GM18951 (cell line): ENCODE measurements around the gene THPO.

ENCODE experiments used
- POLR2A ChIP-seq: IDR thresholded peaks from 4 replicates; pipeline ENCODE4 v1.6.1; 2011; ENCODE audit warnings: mild to moderate bottlenecking; ENCODE audit not compliant: insufficient read length, insufficient read depth; ENCODE audit errors: extremely low read depth
- in situ Hi-C: fragments of 300-500 bp; cut with MboI; formaldehyde crosslinking; loops from one replicate; pipeline ENCODE4 v1.12.0; 2022; ENCODE audit warnings: low sequenced_read_pairs, mixed read lengths, inconsistent platforms; ENCODE audit not compliant: unreplicated experiment

THPO gene

DNA sequence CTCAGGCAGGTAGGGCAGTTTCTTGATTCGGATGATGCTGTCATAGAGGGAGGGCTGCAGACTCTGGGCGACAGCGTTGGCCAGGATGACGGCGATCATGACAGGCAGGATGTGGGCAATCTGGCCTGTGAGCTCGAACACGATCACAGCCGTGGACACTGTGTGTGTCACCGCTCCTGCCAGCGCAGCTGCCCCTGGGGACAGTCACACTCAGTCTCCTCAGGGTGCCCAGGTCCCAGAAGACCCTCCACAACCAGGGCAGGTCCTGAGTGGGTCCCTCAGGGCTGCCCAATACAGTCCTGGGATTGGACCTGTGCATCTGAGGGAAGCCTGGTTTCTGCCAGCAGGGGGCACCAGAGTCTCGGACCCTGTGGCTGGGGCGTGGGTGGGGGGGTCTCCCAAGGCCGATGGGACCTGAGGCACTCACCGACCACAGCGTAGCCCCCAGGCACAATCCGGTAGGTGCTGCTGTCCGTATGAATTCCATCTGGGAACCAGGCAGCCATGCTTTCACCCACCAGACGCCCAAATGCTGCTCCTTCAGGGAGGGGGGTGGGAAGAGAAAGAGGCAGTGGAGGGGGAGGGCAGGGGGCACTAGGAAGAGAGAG, 23.8 kb downstream of the THPO start:
- in situ Hi-C loops: loop anchor here (25.0 kb wide), 1 partner anchor 183 kb away; no protein-coding TSS in a partner anchor
- TF ChIP-seq POLR2A: no peak

DNA sequence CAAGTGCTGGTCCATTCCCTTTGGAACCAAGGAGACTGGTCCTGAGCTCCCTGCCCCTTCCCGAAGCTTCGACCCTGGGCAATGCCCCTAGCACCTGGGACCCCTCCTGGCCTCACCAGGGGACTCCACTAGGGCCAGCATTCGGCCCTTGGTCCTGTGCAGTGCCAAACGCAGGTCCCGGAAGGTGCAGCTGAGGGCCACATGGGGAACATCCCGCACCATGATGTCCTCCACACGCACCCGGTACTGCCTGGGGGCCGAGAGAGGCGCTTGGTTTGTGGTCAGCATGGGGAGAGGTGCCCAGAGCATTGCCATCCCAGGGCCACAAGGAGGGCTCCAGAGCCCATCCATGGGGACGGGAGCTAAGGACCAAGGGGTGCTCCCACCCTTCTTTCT, 24.5 kb downstream of the THPO start:
- TF ChIP-seq POLR2A: no peak
- in situ Hi-C loops: loop anchor here (25.0 kb wide), 1 partner anchor 184 kb away; no protein-coding TSS in a partner anchor

DNA sequence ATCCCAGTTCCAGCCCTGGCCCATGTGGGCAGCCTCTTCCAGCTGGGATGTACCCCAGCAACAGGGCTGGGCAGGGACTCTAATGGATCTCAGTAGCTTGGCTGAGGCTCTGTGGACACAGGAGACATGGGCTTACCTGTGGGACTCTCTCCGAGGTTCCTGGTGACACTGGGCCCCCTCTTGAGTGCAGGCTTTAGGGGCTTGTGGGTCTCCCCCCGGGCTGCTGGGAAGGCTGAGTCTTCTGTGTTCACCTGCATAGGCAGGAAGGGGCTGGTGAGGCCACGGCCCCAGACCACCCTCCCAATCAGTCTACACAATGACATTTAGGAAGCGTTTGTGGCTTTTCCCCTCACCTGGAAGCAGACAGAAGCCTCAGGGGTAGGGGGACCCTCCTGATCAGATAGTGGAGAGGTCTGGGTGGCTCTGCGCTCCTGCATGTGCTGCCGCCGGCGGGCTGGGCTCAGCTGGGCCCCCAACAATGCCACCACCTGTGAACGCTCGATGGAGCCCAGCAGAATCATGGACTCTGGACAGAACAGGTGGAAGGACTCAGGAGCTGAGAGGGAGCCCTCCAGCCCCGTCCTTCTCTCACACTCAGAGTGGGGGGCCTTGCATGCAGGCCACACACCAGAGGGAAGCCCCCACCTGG, 25.0 kb downstream of the THPO start:
- in situ Hi-C loops: loop anchor here (25.0 kb wide), 1 partner anchor 184 kb away; no protein-coding TSS in a partner anchor
- no peak for TF ChIP-seq POLR2A

DNA sequence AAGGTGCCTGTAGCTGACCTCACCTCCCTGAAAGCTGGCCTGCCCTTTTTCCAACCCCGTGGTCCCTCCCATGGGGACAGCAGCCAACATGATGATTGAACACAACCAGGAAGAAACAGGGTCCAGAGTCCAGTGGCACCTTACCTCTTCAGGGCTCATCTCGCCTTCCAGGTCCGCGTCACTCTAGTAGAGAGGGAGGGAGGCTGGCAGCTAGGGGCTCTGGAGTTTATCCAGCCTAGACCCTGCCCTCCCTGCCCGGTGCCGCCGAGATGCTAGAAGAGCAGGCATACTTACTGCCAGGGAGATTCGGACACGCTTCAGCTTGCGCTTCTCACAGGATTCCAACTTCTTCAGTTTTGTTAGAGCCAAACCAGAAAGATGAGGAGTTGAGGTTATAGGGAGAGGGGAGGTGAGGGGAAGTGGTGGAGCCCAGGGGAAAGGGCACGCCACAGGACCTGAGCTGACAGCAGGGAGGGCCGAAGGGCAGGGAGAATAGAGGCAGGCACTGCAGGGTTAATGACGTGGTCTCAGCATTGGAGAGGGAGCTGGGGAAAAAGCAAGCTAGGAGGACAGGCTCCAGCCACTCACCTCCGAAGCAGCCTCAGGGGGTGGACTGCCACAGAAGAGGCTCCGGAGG, 25.7 kb downstream of the THPO start:
- in situ Hi-C loops: loop anchor here (25.0 kb wide), 1 partner anchor 185 kb away; no protein-coding TSS in a partner anchor
- no peak for TF ChIP-seq POLR2A

DNA sequence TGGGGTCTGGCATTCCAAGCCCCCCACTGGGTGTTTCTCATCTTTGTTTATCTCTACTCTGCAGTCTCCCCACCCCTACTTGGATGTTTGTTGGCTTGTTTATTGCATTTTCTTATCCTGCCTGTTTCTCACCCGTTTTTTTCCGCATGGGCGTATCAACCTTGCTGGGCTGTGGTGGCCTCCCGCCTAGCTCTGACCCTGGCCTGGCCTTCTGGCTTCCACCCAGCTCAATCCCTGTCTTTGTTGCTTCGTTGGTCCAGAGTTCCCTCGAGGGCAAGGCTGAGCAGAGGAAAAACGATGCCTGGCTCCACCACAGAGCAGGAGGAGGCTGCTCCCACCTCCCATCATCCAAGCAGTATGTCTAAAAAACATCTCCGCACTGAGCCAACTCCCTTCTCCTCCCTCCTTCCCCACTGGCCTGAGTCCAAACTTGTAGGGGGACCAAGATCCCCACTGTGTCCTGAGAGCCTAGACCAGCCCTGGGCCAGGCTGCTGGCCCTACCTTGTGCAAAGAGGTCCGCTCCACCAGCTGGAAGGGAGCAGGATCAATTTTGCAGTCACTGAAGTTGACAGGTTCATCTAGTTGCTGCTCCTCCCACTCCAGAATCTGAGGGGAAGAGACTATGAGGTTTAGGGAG, 26.4 kb downstream of the THPO start:
- in situ Hi-C loops: loop anchor here (25.0 kb wide), 1 partner anchor 186 kb away; no protein-coding TSS in a partner anchor
- TF ChIP-seq POLR2A: no peak

DNA sequence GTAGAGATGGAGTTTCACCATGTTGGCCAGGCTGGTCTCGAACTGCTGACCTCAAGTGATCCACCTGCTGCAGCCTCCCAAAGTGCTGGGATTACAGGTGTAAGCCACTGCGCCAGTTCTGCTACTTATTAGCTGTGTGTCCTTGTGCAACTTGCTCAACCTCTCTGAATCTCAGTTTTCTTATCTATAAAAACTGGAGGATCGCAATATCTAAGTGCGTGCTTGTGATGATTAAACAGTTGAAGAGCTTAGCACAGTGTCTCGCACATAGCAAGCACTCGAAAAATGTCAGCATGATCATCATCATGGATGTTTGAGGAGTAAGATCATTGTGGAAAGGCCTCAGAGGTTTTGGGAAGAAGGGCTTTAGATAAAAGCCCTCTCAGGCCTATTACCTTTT, 27.4 kb downstream of the THPO start:
- no peak for TF ChIP-seq POLR2A
- in situ Hi-C loops: loop anchor here (25.0 kb wide), 1 partner anchor 187 kb away; no protein-coding TSS in a partner anchor

DNA sequence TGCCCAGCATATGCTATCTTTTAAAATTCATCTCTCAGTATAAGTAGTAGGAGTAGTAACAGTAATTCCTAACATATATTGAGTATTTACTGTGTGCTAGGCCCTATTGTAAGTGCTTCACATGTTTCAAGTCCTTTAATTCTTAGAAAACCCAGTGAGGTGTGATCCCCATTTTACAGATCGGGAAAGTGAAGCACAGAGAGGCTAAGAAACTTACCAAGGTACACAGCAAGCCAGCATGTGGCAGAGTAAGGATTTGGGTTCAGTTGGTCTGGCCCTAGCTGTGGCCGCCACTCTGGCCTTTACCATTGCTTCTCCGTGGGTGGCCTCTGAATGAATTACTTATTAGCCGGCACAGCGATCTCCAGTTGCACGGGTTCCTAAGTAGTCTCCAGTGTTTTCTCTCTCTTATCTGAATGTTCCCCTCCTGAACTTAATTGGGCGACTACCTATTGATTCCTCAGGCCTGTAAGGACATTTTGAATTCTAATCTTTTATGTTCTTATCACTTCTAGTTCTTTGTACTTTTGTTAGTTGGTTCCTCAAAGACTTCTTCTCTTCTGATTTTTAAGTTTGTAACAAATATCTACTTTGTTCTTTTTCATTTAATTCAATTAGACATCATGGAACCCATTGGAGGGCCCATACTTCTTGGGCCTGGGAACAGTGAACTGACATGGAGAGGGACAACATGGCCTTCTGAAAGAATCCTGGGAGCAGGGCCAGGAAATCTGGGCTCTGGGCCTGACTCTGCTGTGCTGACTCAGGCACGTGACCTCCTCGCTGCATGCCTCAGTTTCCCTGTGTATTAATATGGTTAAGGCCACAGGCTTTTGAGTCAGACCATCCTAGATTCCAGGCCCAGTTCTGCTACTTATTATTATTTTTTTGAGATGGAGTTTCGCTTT, 28.2 kb downstream of the THPO start:
- no peak for TF ChIP-seq POLR2A
- in situ Hi-C loops: loop anchor here (25.0 kb wide), 1 partner anchor 187 kb away; no protein-coding TSS in a partner anchor

DNA sequence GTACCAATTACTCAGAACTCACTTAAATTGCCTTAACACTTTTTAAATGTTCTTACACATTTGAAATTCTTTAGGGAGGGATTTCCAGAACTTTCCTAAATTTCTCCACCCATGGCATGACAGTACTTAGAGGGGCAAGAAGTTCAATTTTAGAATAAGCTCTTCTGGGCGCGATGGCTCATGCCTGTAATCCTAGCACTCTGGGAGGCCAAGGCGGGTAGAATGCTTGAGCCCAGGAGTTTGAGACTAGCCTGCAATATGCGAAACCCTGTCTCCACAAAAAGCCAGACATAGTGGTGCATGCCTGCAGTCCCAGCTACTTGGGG, 30.0 kb downstream of the THPO start:
- in situ Hi-C loops: no loop called here
- no peak for TF ChIP-seq POLR2A

DNA sequence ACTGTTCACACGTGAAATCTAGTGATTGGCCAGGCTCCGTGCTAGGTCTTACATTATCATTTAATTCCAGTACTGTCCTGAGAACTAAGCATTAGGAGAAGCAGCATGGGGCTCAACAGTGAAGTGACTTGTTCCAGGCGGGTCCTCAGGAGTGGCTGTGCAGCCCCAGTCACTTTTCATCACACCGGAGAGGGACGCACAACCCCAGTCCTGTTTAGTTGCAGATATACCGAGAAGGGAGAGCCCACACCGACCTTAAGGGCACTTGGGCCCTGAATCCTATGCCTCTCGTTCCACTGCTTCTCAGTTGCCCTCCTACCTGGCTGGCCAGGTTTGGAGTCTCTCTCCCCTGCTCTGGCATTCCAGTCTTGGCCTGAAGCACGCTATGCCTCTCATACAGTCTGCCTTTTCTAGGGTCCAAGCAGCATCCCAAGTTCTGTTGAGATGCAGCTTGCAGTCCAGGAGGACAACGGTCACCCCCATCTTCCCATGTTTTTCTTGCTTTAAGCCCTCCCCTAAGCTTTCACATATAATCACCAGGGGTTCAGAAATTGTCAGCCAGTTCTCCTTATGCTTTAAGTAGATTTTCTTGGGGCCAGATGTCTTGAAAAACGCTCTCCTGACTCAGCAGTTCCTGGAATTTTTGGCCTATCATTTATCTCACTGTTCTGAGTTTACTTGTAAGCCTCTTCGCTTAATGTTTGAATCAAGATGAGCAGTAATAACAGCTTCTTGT, 30.5 kb downstream of the THPO start:
- TF ChIP-seq POLR2A: no peak
- in situ Hi-C loops: no loop called here

DNA sequence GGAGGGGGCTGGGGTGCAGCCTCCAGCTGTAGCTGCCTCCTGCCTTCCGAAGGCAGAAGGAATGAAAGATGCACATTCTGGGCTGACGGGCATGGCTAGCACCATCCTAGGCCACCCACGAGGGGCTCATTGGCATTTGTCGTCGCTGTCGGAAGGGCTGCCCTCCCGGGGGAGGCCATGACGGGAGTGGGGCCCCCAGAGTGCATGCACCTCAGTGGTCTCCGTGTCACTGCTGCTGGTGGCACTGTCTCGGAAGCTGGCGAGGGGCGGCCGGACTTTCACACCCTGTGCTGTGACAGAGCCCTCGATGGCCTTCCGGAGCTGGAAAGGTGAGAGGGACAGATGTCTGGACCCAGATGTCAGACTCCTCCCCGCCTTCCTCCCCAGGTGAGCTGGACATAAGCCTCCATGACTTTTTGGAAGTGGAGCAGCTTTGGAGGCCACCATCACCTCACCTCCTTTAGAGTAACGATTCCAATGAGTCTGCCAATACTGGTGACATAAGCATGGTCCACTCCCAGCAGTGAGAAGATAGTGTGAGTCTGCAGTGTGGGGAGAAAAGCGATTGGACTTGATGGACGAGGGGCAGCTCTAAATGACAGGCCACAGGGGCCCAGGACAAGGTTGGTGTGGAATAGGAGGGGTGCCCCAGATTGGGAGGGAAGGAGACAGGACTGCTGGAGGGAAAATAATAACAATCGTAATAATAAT, 31.4 kb downstream of the THPO start:
- in situ Hi-C loops: no loop called here

More for the DNA sequence above, 31.4 kb downstream of the THPO start:
- TF ChIP-seq POLR2A: no peak
